Measurements from ENCODE around the gene FCRLA.

The FCRLA gene

DNA sequence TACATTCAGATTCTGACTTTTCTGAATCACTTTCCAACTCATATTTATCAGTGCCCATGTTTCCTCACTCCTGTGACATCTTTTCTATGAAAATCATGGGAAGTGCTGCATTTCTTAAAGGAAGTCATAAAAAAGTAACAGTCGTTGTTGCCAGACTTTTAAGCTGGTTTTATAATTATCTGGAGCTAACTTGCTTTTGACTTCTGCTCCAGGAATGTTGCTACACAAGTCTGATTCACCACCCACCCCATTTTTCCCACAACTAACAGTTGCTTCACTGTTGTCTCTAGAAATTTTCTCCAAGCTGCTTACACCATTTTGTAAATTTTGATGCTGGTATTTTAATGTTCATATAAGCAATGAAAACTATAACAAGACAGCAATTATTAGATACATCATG lies 26.5 kb downstream of the FCRLA start:
- DNase-seq = no peak

DNA sequence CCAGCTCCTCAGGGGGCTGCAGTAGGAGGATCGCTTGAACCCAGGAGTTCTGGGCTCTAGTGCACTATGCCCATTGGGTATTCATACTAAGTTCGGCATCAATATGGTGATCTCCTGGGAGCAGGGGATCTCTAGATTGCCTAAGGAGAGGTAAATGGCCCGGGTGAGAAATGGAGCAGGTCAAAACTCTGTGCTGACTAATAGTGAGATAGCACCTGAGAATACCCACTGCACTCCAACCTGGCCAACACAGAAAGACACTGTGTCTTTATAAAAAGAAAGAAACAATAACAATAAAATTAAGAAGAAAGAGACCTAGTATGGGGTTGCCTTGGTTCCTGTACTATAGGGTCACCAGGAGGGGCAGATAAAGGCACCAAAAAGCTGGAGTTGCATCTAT lies 28.8 kb downstream of the FCRLA start:
- DNase-seq = no peak

DNA sequence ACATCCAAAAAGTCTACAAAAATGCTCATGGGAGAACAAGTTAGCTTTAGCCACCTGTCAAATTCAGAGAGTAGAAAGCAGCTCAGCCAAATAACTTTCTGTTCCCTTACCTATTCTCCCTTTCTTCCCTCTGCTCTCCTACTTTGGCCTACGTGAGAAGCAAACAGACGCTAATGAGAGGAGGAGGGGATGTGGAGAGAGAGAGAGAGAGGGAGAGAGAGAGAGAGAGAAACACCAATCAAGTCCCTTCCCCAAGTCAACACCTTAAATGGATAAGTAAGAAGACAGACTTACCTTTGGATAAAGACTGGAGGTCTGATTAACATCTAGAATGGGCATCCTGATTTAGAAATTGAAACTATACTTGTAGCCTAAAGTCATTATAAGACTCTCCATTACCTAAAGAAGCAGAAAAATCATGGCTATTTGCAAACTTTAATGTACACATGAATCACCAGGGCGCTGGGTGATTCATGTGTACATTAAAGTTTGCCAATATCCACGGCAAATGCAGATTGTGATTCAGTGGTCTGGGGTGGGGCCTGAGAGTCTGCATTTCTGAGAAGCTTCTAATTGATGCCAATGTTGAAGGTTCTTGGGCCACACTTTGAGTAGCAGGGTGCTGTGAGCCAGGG lies 29.4 kb downstream of the FCRLA start:
- no peak for DNase-seq

DNA sequence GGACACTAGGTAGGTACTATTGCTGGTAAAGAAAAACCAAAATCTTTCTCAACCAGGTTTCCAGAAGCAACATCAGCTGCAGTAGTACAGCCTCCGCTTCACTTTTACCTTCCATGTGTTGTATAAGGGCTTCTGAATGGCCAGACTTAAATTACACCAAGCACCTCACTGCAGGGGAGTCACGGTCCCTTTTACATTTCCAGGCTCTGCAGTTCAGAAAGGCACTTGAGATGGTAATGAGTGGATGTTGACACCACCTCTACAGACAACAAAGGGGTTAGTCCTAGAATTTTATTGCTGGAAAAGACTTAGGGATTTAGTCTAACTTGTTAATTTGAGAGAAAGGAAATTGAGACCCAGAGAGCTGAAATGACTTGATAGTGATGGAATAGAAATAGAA lies 30.6 kb downstream of the FCRLA start:
- DNase-seq = no peak

DNA sequence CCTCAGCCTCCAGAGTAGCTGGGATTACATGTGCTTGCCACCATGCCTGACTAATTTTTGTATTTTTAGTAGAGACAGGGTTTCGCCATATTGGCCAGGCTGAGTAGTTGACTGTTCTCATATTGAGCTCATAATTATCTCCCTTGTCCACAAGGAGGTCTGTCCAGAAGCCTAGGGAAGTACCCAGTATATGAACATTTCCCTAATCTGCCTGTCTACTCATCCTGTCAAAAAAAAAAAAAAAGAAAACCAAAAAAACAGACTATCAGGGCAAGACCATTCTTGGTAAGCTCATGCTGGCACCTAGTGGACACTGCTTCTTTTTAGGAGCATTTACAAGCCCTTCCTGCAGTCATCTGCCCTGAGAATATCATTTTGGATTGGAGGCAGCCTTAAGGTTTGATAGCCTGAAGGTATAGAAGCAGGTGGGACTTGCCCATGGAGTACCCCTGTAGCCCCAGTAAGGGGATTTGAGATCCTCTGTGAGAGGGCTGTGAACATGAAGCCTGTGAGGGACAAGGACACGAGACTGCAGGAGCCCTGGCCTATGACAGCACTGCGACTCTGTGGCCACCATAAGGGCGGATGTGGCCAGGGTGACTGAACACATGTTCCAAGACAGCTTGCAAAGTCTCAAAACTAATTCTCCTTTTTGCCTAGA lies 31.7 kb downstream of the FCRLA start:
- DNase-seq = peak; percentile 71

DNA sequence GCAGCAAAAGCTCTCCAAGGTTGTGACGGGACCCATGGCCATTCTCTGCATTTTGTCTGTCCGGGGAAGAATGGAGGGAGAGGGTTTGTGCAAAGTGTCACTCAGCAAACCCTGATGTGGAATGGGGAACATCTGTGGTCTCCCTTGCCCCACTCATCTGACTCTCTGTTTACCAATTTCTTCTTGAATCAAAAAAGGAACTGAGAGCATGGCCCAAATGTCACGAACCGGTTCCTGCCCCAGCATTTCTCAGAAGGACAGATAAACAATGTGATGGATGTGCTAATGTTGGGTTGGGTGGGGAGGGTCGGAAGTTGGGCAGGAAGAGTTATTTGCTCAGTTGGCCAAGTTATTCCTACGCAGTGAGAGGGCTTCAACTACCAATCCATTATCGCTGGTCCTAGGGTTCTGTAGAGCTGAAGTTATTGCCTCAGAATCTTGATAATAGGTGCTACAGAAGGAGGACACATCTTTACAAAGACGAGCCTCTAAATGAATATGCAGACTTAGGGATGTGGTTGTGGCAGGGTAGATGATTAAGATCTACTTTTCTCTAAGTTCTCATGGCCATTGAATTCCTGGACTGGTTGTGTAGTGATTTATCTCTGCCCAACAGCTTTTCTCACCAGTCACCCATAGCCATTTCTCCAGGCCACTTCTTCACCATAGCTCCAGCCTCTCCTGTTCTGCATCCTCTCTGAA lies 33.0 kb downstream of the FCRLA start:
- no peak for DNase-seq

DNA sequence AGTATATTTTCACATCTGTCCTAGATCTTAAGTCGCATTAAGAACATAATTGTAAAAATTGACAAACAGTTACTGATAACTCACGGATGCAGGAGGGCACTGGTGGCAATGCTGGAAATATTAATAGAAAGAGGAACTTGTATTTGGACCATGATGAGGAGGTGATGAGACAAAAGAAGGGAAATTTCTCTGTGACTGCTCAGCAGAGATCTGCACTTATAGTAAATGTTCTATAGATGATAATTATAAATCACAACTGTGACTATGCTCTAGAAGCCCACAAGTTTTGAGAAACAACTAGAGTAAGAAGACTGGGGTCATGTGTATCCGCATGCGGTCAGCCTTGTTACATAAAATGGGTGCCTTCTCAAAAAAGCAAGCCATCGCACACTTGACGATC lies 33.9 kb downstream of the FCRLA start:
- no peak for DNase-seq

DNA sequence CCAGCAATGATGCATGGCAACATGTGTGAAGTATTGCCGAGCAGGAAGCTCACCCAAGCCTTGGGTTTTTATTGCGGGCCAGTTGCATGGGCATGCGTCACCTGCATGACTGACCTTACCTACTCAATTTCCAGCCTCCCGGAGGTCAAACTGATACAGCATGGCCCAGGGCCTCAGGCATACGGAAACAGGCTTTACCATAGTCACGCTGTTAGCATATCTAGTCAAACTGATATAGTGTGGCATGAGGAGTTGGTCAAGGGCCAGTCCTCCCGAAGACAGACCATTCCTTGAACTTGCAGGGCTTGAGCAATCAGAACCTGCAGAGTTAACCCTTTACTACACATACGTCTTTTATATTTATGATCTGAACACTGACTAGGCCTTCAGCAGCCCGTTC lies 36.2 kb downstream of the FCRLA start:
- no peak for DNase-seq

DNA sequence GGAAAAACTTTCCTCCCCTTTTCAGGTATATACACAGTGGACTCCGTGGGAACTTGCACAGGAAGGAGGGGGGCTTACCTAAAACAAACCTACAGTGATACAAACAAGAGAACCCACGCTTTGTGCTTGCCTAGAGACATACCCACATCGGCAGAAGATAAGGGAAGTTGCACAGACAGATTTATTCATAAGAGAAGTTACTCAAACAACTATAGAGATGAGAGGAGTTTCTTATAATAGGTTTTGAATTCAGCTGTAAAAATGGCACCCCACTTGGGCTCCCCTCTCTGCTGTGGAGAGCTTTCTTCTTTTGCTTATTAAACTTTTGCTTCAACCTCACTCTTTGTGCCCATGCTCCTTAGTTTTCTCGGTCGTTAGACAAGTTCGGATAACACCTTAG lies 40.8 kb downstream of the FCRLA start:
- DNase-seq = no peak

DNA sequence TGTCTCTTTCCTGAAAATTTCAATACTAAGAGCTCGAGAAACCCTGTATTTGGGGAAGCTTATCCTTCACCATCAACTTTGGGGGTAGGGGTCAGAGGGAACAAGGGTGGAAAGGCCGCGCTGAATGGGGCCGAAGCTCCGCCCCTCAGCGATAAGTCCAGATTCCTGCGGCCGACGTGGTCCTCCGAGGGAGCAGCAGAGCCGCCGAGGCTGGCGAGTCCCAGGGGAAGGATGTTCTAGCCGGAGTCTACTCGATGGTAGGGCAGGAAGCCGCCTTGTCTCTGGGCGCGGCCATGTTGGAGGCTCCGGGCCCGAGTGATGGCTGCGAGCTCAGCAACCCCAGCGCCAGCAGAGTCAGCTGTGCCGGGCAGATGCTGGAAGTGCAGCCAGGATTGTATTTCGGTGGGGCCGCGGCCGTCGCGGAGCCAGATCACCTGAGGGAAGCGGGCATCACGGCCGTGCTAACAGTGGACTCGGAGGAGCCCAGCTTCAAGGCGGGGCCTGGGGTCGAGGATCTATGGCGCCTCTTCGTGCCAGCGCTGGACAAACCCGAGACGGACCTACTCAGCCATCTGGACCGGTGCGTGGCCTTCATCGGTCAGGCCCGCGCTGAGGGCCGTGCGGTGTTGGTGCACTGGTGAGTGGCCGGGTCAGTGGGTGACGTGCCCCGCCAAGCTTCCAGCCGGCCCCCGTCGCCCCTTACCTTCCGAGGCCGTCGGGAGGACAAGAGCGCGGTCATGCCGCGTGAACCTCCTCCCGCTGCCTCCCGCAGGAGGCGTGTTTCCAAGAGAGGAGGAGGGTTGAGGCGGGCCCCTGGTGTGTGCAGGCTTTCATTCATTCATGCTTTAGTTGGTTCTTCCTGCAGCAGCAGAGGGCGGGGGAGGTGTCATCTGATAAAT lies 42.7 kb downstream of the FCRLA start, which contains the start of gene DUSP12:
TSS of gene DUSP12 (plus strand) at position 278 of the 899 bp plus-strand sequence. CDS start at position 294, 16 bp downstream.
- DNase-seq = peak; percentile 92

DNA sequence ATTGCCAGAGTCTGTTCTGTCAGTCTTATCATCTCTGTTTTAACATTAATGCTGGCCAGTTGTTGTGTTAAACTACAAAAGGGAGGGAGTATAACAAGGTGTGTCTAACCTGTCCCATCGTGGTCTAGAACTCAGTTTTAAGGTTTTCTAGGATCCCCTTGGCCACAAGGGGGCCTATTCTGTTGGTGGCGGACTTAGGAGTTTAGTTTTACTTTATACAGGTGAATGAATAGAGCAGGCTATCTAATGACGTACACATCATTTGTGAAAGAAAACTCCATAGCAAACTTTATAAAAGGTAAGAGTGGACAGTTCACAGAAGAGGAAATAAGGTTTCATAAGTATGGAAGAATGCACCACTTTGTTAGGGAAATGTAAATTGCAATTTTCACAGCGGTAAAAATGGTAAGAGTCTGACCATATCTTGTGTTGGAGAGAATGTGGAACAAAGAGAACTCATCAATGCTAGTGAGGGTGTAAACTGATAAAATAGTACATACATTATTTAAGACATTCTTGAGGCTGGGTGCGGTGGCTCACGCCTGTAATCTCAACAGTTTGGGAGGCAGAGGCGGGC lies 56.6 kb downstream of the FCRLA start:
- DNase-seq = peak; percentile 58
